Smooth muscle cell (in vitro differentiated cells): Measurements from ENCODE around the gene PRXL2A. TPM values are rescaled to one million over a fixed set of nuclear protein-coding genes. Genes with fewer than 3 reads are reported as not detected.

Source experiments
- DNase-seq: peaks from one replicate; lab custom pipeline; 2025; ENCODE audit not compliant: unreplicated experiment; lab: John Stamatoyannopoulos, UW
- H2AFZ ChIP-seq: fragments of 200-600 bp; sonication (generic); 2 replicates; pipeline ENCODE4 v1.6.0; 2016; ENCODE audit warnings: antibody characterized with exemption, low read depth, mild to moderate bottlenecking
- H3F3A ChIP-seq: fragments of 200-600 bp; sonication (generic); 2 replicates; pipeline ENCODE4 v1.6.0; 2017; ENCODE audit warnings: antibody characterized with exemption, low read depth
- H3K27ac ChIP-seq: fragments of 200-600 bp; sonication (generic); 2 replicates; pipeline ENCODE4 v1.5.1; 2016; ENCODE audit warnings: low read depth, mild to moderate bottlenecking
- H3K27me3 ChIP-seq: fragments of 200-600 bp; sonication (generic); 2 replicates; pipeline ENCODE4 v1.6.1; 2016; ENCODE audit warnings: low read depth, mild to moderate bottlenecking
- H3K36me3 ChIP-seq: fragments of 200-600 bp; sonication (generic); 2 replicates; pipeline ENCODE4 v1.5.1; 2016; ENCODE audit warnings: low read depth
- H3K4me1 ChIP-seq: fragments of 200-600 bp; sonication (generic); 2 replicates; pipeline ENCODE4 v1.5.1; 2016; ENCODE audit warnings: low read depth
- H3K4me2 ChIP-seq: fragments of 200-600 bp; sonication (generic); 2 replicates; pipeline ENCODE4 v1.6.0; 2016; ENCODE audit warnings: mild to moderate bottlenecking
- H3K4me3 ChIP-seq: fragments of 200-600 bp; sonication (generic); 2 replicates; pipeline ENCODE4 v1.5.1; 2016; ENCODE audit warnings: mild to moderate bottlenecking
- H3K79me2 ChIP-seq: fragments of 200-600 bp; sonication (generic); 2 replicates; pipeline ENCODE4 v1.6.0; 2016; ENCODE audit warnings: low read depth, mild to moderate bottlenecking
- H3K9ac ChIP-seq: fragments of 200-600 bp; sonication (generic); 2 replicates; pipeline ENCODE4 v1.6.0; 2016; ENCODE audit warnings: low read depth
- H3K9me3 ChIP-seq: fragments of 200-600 bp; sonication (generic); replicated peaks from 2 replicates; pipeline ENCODE4 v1.5.1; 2016; ENCODE audit warnings: low read depth
- H4K20me1 ChIP-seq: fragments of 200-600 bp; sonication (generic); 2 replicates; pipeline ENCODE4 v1.6.0; 2016; ENCODE audit warnings: low read depth
- WGBS: methylation state at CpG from one replicate; pipeline ENCODE4 v1.1.7; 2016; ENCODE audit warnings: low lambda C conversion rate; 5-methylcytosine and 5-hydroxymethylcytosine counted together
- polyA plus RNA-seq: library from polyadenylated mRNA; unstranded; fragments of >200 nt; fragmentation: Nextera tagmentation; extraction: Ambion mirVana; gene quantifications from 2 replicates; pipeline ENCODE4 v1.2.1, GENCODE V29; 2016
- total RNA-seq: library from RNA; depleted of rRNA; stranded (reverse); fragments of >200 nt; gene quantifications from 2 replicates; pipeline ENCODE4 v1.2.3, GENCODE V29; 2014
- TF ChIP-seq, protein P1 (sequence below): fragments of 200-600 bp; sonication (generic); IDR thresholded peaks from 2 replicates; pipeline ENCODE4 v1.5.1; 2017; ENCODE audit warnings: borderline replicate concordance, mild to moderate bottlenecking, antibody characterized with exemption; ENCODE audit not compliant: insufficient read depth, poor library complexity, severe bottlenecking

PRXL2A gene
- total and polyA plus RNA-seq, 2 experiments from 2014 or later, result 28.8 to 80.0 TPM

DNA sequence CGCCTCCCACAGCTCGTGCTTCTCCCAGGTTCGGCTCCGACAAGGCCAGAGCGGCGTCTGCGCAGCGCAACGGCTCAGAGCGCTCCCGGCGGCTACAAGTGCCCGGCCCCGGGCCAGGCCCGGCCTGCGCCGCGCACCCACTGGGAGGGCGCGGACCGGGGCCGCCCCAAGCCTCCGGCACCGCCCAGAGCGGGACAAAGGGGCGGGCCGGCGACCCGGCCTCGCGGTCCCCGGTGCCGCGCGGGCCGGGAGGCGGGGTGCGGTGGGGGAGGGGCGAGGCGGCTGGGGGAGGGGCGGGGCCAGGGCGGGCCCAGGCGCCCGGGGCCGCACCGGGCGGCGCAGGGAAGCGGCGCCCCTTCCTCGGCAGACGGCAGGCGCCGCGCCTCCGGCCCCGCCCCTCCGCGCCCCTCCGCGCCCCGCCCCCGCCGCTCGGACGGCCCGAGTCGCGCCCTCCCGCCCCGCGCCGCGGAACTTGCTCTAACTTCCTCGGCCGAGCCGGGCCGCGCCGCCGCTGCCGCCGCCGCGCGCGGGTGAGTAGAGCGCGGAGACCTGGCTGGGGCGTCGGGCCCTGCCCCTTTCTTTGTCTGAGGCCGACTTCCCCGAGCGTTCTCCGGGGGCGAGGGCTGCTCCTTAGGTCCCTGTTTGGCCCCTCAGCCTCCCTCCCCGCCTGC lies 45.6 kb downstream of the PRXL2A start, which contains the start of gene TSPAN14:
TSS of gene TSPAN14 (plus strand) at position 469 of the 671 bp plus-strand sequence. CDS start 34,924 bp downstream, outside the sequence.
- H3K9ac ChIP-seq, result peak within 1 kb of the TSS; percentile 93
- H3K36me3 ChIP-seq, result no peaks in the 10 kb centered on the region
- DNase-seq, result peak; percentile 83
- H3K4me2 ChIP-seq, result peak within 1 kb of the TSS; percentile 100
- TF ChIP-seq, protein P1, sequence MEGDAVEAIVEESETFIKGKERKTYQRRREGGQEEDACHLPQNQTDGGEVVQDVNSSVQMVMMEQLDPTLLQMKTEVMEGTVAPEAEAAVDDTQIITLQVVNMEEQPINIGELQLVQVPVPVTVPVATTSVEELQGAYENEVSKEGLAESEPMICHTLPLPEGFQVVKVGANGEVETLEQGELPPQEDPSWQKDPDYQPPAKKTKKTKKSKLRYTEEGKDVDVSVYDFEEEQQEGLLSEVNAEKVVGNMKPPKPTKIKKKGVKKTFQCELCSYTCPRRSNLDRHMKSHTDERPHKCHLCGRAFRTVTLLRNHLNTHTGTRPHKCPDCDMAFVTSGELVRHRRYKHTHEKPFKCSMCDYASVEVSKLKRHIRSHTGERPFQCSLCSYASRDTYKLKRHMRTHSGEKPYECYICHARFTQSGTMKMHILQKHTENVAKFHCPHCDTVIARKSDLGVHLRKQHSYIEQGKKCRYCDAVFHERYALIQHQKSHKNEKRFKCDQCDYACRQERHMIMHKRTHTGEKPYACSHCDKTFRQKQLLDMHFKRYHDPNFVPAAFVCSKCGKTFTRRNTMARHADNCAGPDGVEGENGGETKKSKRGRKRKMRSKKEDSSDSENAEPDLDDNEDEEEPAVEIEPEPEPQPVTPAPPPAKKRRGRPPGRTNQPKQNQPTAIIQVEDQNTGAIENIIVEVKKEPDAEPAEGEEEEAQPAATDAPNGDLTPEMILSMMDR, result no peak
- H3F3A ChIP-seq, result peaks cover 31% of the 10 kb centered on the region
- H2AFZ ChIP-seq, result peak within 1 kb of the TSS; percentile 94
- peak within 1 kb of the TSS; percentile 90 for H3K27ac ChIP-seq
- H3K4me1 ChIP-seq, result peaks cover 30% of the 10 kb centered on the region
- WGBS, result under 1% methylated on average over 49 of the region's 97 CpGs
- peaks cover 42% of the 10 kb centered on the region for H4K20me1 ChIP-seq
- H3K79me2 ChIP-seq, result peaks cover 41% of the 10 kb centered on the region
- no peaks in the 10 kb centered on the region for H3K9me3 ChIP-seq
- H3K27me3 ChIP-seq, result no peaks in the 10 kb centered on the region
- peak within 1 kb of the TSS; percentile 100 for H3K4me3 ChIP-seq

DNA sequence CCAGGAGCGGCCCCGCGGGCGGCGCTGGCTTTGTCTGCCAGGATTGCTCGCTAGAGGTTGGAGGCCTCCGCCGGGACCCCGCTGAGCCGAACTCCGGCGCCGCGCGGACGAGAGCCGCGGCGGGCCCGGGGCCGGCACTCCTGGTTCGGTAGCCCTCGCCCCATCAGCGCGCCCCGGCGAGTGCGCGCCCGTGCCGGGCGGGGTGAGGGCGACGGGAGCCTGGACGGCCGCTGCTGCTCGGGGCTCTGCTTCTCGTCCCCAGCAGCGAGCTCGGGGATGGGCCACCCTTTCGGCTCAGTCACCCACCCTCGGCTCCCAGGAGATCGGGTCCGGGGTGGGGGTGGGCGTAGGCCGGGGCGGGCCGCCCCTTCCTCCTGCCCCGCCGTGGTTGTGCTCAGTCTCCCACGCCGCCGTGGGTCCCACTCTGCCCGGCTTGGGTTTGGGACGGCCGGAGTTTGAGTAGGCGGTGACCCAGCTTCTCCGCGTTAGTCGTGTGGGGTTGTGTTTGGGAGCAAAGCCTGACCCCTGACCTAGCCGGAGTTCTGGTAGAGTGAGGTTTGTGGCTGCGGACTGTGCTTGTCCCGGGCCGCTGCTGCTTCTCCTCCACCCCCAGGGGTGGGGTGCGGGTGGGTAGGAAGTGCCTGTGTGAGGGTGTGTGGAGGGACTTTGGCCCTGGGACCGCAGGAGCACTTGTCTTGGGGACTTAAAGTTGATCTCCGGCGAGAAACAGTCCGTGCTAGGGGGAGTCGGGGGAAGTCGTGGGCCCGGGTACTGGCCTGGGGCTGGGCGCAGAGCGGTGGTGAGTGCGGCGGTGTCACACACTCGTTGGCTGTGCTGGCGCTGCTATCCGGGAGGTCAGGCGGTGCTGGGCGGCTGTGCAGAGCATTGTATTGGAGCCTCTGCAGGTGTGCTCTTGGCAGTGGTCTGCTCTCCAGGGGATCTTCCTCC lies 46.4 kb downstream of the PRXL2A start:
- H3K4me3 ChIP-seq, result peak overlapping the region; percentile 100
- H4K20me1 ChIP-seq, result peaks cover 50% of the 10 kb centered on the region
- DNase-seq, result no peak
- no peaks in the 10 kb centered on the region for H3K9me3 ChIP-seq
- TF ChIP-seq, protein P1, result no peak
- H3K27me3 ChIP-seq, result no peaks in the 10 kb centered on the region
- peak overlapping the region; percentile 94 for H2AFZ ChIP-seq
- H3K9ac ChIP-seq, result peak overlapping the region; percentile 93
- H3K36me3 ChIP-seq, result no peaks in the 10 kb centered on the region
- peaks cover 37% of the 10 kb centered on the region for H3K4me1 ChIP-seq
- H3F3A ChIP-seq, result peaks cover 31% of the 10 kb centered on the region
- H3K27ac ChIP-seq, result peak overlapping the region; percentile 90
- peaks cover 49% of the 10 kb centered on the region for H3K79me2 ChIP-seq
- WGBS, result under 1% methylated on average over 58 of the region's 81 CpGs
- H3K4me2 ChIP-seq, result peak overlapping the region; percentile 100

DNA sequence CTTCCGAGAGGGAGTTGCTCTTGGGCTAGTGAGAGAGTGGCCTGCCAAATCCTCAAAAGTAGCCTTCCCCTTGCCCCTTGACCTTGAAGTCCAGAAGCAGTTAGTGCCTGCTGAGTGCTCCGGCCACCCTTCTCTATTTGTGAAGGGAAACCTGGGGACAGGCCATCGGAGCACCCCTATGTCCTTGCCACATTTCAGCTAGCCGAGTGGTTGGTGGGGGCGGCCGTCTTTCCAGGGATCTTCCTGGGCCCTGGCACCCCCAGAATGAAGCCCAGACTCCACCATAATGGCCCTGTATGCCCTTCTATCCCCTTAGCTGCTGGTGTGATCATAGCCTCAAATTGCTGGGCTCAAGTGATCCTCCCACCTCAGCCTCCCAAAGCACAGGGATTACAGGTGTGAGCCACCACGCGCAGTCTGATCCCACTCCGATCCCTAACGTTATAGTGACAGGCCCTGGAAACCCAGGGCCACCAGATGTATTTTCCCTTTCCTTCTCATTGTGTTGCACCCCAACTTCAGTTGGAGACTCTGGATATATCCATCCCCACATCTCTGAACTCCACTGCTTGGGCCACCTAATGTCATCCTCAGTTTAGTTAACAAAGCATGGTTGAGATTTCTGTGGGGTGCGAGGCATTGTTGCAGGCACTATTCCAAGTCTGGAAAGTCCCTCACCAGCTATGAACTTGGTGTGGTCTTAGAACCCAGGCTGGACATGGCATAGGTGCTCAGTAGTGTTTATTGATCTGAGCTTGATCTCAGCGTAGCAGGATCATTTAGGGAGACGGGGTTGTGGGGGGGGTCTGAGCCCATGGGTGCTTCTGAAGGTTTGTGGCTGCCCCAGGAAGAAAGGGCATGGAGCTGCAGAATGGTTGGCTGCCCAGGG lies 47.4 kb downstream of the PRXL2A start:
- Histone ChIP-seq H2AFZ (no peak overlapping the region), H4K20me1 (peaks cover 59% of the 10 kb centered on the region), H3K27me3 (no peaks in the 10 kb centered on the region), H3K4me1 (peaks cover 45% of the 10 kb centered on the region), H3K4me3 (peak overlapping the region; percentile 100), H3K4me2 (peak overlapping the region; percentile 100), H3K9ac (peak overlapping the region; percentile 93), H3K27ac (peak overlapping the region; percentile 90), H3K36me3 (no peaks in the 10 kb centered on the region), H3K79me2 (peaks cover 59% of the 10 kb centered on the region), H3F3A (peaks cover 31% of the 10 kb centered on the region), H3K9me3 (no peaks in the 10 kb centered on the region)
- 70% methylated on average over 13 of the region's 13 CpGs for WGBS
- no peak for DNase-seq
- TF ChIP-seq, protein P1, result no peak
